Activated naive CD4-positive, alpha-beta T cell treated with anti-CD3 and anti-CD28 coated beads, Interleukin-2, amount 10 ng/mL, durations not matched to agents 7 days and 5 days (primary cell): Measurements from ENCODE around the gene CIC.
A peak's percentile ranks its signal among the peaks of the same experiment; 100 is the strongest.

ENCODE experiments used
- CTCF ChIA-PET: fragments of 350-600 bp; sonication (Branson Sonifier 250); formaldehyde crosslinking; loops from one replicate; lab custom pipeline; 2021; ENCODE audit warnings: antibody characterized with exemption; lab: Charles Lee
- DNase-seq: peaks from one replicate; pipeline ENCODE4 v3.0.0-alpha.2; 2020
- H3K27ac Mint-ChIP-seq: one replicate; pipeline ENCODE4 v1.8.0; 2021; ENCODE audit warnings: mild to moderate bottlenecking, moderate library complexity, mixed read lengths
- H3K27me3 Mint-ChIP-seq: one replicate; pipeline ENCODE4 v1.8.0; 2021; ENCODE audit warnings: mild to moderate bottlenecking, mixed read lengths
- H3K36me3 Mint-ChIP-seq: one replicate; pipeline ENCODE4 v1.8.0; 2021; ENCODE audit warnings: mixed read lengths
- H3K4me1 Mint-ChIP-seq: one replicate; pipeline ENCODE4 v1.8.0; 2021; ENCODE audit warnings: mixed read lengths
- H3K4me3 Mint-ChIP-seq: one replicate; pipeline ENCODE4 v1.8.0; 2021; ENCODE audit warnings: mild to moderate bottlenecking, moderate library complexity, mixed read lengths
- H3K9me3 Mint-ChIP-seq: one replicate; pipeline ENCODE4 v1.8.0; 2021; ENCODE audit warnings: mixed read lengths

CIC gene

DNA sequence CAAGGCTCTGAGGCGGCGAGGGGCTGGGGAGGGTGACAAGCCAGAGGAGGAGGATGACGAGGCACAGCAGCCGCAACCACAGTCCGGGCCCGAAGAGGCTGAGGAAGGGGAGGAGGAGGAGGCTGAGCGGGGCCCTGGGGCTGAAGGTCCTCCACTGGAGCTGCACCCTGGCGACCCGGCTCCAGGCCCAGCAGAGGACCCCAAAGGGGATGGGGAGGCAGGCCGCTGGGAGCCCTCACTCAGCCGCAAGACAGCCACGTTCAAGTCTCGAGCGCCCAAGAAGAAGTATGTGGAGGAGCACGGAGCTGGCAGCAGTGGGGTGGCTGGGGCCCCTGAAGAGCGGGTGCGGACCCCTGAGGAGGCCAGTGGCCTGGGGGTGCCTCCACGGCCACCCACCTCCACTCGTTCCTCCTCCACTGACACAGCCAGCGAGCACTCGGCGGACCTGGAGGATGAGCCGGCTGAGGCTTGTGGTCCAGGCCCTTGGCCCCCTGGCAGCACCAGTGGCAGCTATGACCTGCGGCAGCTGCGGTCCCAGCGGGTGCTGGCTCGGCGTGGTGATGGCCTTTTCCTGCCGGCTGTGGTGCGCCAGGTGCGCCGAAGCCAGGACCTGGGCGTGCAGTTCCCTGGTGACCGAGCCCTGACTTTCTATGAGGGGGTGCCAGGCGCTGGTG is 2.9 kb downstream of the CIC start:
- CTCF ChIA-PET: no interaction called here
- H3K27me3 Mint-ChIP-seq: no peaks in the 10 kb centered on the region
- H3K9me3 Mint-ChIP-seq: no peaks in the 10 kb centered on the region
- H3K36me3 Mint-ChIP-seq: peaks cover 27% of the 10 kb centered on the region
- peaks cover 56% of the 10 kb centered on the region for H3K4me1 Mint-ChIP-seq
- H3K27ac Mint-ChIP-seq: no peak overlapping the region
- no peak overlapping the region for H3K4me3 Mint-ChIP-seq
- DNase-seq: no peak

GRCh38 chr19:42272535-42272897 is 3.5 kb downstream of the CIC start:
- CTCF ChIA-PET: no interaction called here
- peaks cover 59% of the 10 kb centered on the region for H3K4me1 Mint-ChIP-seq
- no peak overlapping the region for H3K4me3 Mint-ChIP-seq
- H3K36me3 Mint-ChIP-seq: peaks cover 27% of the 10 kb centered on the region
- H3K27me3 Mint-ChIP-seq: no peaks in the 10 kb centered on the region
- DNase-seq: no peak
- H3K27ac Mint-ChIP-seq: peak overlapping the region; percentile 64
- H3K9me3 Mint-ChIP-seq: no peaks in the 10 kb centered on the region

GRCh38 chr19:42272989-42273406 is 3.9 kb downstream of the CIC start:
- Mint-ChIP-seq H3K9me3 (no peaks in the 10 kb centered on the region), H3K27ac (peak overlapping the region; percentile 37), H3K27me3 (no peaks in the 10 kb centered on the region), H3K4me3 (no peak overlapping the region), H3K4me1 (peaks cover 56% of the 10 kb centered on the region), H3K36me3 (peaks cover 27% of the 10 kb centered on the region)
- CTCF ChIA-PET: no interaction called here
- DNase-seq: no peak

GRCh38 chr19:42273407-42274064 is 4.5 kb downstream of the CIC start:
- no peak for DNase-seq
- H3K36me3 Mint-ChIP-seq: peaks cover 28% of the 10 kb centered on the region
- CTCF ChIA-PET: no interaction called here
- no peaks in the 10 kb centered on the region for H3K27me3 Mint-ChIP-seq
- no peaks in the 10 kb centered on the region for H3K9me3 Mint-ChIP-seq
- peaks cover 59% of the 10 kb centered on the region for H3K4me1 Mint-ChIP-seq
- H3K4me3 Mint-ChIP-seq: no peak overlapping the region
- no peak overlapping the region for H3K27ac Mint-ChIP-seq

GRCh38 chr19:42274065-42274682 is 5.1 kb downstream of the CIC start:
- CTCF ChIA-PET: no interaction called here
- H3K27ac Mint-ChIP-seq: no peak overlapping the region

GRCh38 chr19:42275103-42275502 is 6.1 kb downstream of the CIC start:
- Mint-ChIP-seq H3K27me3 (no peaks in the 10 kb centered on the region), H3K27ac (peak overlapping the region; percentile 35), H3K9me3 (no peaks in the 10 kb centered on the region), H3K36me3 (peaks cover 32% of the 10 kb centered on the region), H3K4me1 (peaks cover 64% of the 10 kb centered on the region), H3K4me3 (no peak overlapping the region)
- DNase-seq: no peak
- CTCF ChIA-PET: no interaction called here

More at GRCh38 chr19:42274065-42274682, 5.1 kb downstream of the CIC start:
- H3K4me1 Mint-ChIP-seq: peaks cover 65% of the 10 kb centered on the region
- H3K4me3 Mint-ChIP-seq: no peak overlapping the region
- H3K27me3 Mint-ChIP-seq: no peaks in the 10 kb centered on the region
- no peak for DNase-seq
- H3K9me3 Mint-ChIP-seq: no peaks in the 10 kb centered on the region
- H3K36me3 Mint-ChIP-seq: peaks cover 31% of the 10 kb centered on the region

GRCh38 chr19:42275517-42275916 is 6.5 kb downstream of the CIC start:
- Mint-ChIP-seq H3K27ac (no peak overlapping the region), H3K9me3 (no peaks in the 10 kb centered on the region), H3K27me3 (no peaks in the 10 kb centered on the region), H3K4me3 (no peak overlapping the region), H3K36me3 (peaks cover 32% of the 10 kb centered on the region), H3K4me1 (peaks cover 60% of the 10 kb centered on the region)
- DNase-seq: no peak
- CTCF ChIA-PET: no interaction called here

DNA sequence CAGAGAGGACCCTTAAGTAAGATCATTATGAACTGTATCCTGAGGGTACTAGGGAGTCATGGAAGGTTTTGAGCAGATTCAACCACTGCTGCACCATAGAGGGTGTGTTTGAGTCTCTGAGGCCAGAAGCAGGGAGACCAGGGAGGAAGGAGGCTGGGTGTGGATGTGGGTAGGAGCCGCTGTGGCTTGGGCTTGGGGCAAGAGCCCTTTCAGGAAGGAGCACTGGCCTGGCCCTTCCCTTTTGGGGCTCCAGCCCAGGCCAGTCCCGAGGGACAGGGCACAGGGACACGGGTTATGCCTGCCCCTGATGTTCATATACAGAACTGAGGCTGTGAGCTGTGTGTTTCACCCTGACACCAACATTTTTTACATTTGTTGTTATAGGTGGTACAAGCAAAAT is 7.2 kb downstream of the CIC start:
- Mint-ChIP-seq H3K4me1 (peaks cover 53% of the 10 kb centered on the region), H3K36me3 (peaks cover 31% of the 10 kb centered on the region), H3K4me3 (no peak overlapping the region), H3K27ac (peak overlapping the region; percentile 67), H3K9me3 (no peaks in the 10 kb centered on the region), H3K27me3 (no peaks in the 10 kb centered on the region)
- CTCF ChIA-PET: interaction anchor here (5.0 kb wide), 1 partner anchor 31 kb away, joined by 57 read pairs; the partner anchor contains the start of gene GSK3A
- DNase-seq: no peak

- Mint-ChIP-seq H3K4me1 (peaks cover 49% of the 10 kb centered on the region), H3K9me3 (no peaks in the 10 kb centered on the region), H3K36me3 (peaks cover 26% of the 10 kb centered on the region), H3K27me3 (no peaks in the 10 kb centered on the region), H3K4me3 (no peak overlapping the region), H3K27ac (peak overlapping the region; percentile 67)
- CTCF ChIA-PET: interaction anchor here (5.0 kb wide), 1 partner anchor 31 kb away, joined by 57 read pairs; the partner anchor contains the start of gene GSK3A
- DNase-seq: no peak
Observed at GRCh38 chr19:42276821-42277220, 7.8 kb downstream of the CIC start.

DNA sequence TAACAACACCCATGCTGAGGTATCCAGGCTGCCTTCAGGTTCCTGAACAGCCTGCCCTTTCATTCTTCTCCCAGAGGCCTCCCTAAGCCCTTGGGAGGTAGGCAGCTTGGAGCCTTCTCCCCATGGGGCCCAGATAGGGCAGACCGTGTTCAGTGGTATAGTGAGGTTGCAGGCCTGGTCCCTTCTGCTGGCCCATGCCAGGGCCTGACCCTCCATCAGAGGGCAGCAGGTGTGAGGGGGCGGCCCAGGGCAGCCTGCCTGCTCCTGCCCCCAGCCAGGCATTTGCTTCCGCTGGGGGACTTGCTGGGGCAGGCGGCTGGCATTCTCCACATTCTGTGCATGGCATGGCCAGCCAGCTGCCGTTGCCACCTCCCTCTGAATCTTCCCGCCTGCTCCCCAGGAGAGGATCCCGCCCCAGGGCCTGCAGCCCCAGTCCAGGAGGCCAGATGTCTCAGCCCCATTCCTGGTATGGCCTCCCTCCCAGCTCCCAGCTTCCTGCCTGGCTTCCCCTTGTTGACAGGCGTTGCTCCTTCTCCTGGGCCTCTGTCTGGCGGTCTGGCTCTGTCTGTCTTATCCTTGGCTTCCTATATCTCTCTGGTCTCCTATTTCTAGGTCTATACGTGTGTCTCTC is 8.9 kb downstream of the CIC start:
- DNase-seq: no peak
- CTCF ChIA-PET: interaction anchor here (1.3 to 5.0 kb wide), 5 partner anchors 8 to 169 kb away, joined by 3 to 57 read pairs (median 18); partner anchors contain the start of genes CIC and GSK3A
- H3K4me3 Mint-ChIP-seq: no peak overlapping the region
- no peaks in the 10 kb centered on the region for H3K9me3 Mint-ChIP-seq
- no peaks in the 10 kb centered on the region for H3K27me3 Mint-ChIP-seq
- H3K27ac Mint-ChIP-seq: peak overlapping the region; percentile 31
- peaks cover 49% of the 10 kb centered on the region for H3K4me1 Mint-ChIP-seq
- H3K36me3 Mint-ChIP-seq: peaks cover 26% of the 10 kb centered on the region

DNA sequence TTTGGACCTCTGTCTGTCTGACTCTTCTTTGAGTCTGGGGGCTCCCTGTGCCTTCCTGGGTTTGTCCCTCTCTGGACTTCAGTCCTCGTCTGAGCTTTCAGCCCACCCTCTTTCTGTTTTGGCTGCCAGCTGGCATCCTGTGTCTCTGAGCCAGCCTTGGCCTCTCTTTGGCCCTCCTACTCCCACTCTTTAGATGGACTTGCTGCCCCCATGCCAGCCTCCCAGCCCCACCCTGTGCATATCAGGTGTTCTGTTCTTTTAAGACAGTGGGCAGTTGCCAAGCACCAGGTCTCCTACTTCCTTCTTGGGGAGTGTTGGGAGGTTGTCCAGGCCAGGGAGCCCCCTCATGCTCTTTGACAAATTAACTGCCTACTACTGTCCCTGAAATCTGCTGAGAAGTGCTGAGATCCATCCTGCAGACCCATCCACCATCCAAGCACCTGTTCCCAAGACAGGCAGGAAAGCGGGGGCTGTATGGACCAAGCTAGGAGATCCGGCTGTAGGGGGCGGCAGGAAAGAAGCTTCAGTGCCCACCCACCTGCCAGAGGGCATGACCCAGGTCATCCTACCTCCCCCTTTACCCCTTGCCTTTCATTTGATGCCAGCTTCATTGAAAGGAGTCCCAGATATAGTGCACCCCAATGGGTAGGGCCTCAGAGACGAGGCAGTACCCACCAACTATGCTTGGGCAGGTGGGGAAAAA is 9.6 kb downstream of the CIC start:
- CTCF ChIA-PET: interaction anchor here (0.7 to 5.0 kb wide), 18 partner anchors 9 to 170 kb away, joined by 3 to 57 read pairs (median 6); partner anchors contain the start of genes CIC, GSK3A and POU2F2
- Mint-ChIP-seq H3K27ac (peak overlapping the region; percentile 31), H3K9me3 (no peaks in the 10 kb centered on the region), H3K4me3 (peak overlapping the region; percentile 83), H3K27me3 (no peaks in the 10 kb centered on the region), H3K4me1 (peaks cover 49% of the 10 kb centered on the region), H3K36me3 (peaks cover 22% of the 10 kb centered on the region)
- DNase-seq: no peak

- no peaks in the 10 kb centered on the region for H3K9me3 Mint-ChIP-seq
- CTCF ChIA-PET: interaction anchor here (0.7 to 5.0 kb wide), 23 partner anchors 9 to 170 kb away, joined by 3 to 57 read pairs (median 5); partner anchors contain the start of genes CIC, ERF, GSK3A and POU2F2
- DNase-seq: no peak
- H3K27ac Mint-ChIP-seq: peak overlapping the region; percentile 83
- no peaks in the 10 kb centered on the region for H3K27me3 Mint-ChIP-seq
- H3K4me3 Mint-ChIP-seq: peak overlapping the region; percentile 83
- peaks cover 19% of the 10 kb centered on the region for H3K36me3 Mint-ChIP-seq
- peaks cover 48% of the 10 kb centered on the region for H3K4me1 Mint-ChIP-seq
Observed at GRCh38 chr19:42279155-42279901, 10.3 kb downstream of the CIC start.
